Esophagus squamous epithelium (tissue), 5 donors: ENCODE data around the gene HS6ST1. TPM values are rescaled to one million over a fixed set of nuclear protein-coding genes. Genes with fewer than 3 reads are reported as not detected.
A peak's percentile ranks its signal among the peaks of the same experiment; 100 is the strongest.

ENCODE experiments used
- DNase-seq: peaks from one replicate; lab custom pipeline; 2025; lab: John Stamatoyannopoulos, UW
- H3K27ac ChIP-seq, 4 donors: fragments of 200-600 bp; sonication (generic); one replicate each; pipeline ENCODE4 v1.5.1; 2016 to 2019; ENCODE audit warnings: mild to moderate bottlenecking in 1 of 4
- H3K27me3 ChIP-seq, 4 donors: fragments of 200-600 bp; sonication (generic); 1 replicate in 3 of 4; 2 replicates in 1 of 4; pipeline versions ENCODE4 v1.5.1 to v1.6.0; 2017 to 2021; ENCODE audit warnings: antibody characterized with exemption in 1 of 4
- H3K36me3 ChIP-seq, 3 donors: fragments of 200-600 bp; sonication (generic); one replicate each; pipeline ENCODE4 v1.5.1; 2016 to 2019
- H3K4me1 ChIP-seq, 3 donors: fragments of 200-600 bp; sonication (generic); one replicate each; pipeline ENCODE4 v1.5.1; 2017 to 2019
- H3K4me3 ChIP-seq, 4 donors: fragments of 200-600 bp; sonication (generic); 1 replicate in 3 of 4; 2 replicates in 1 of 4; pipeline ENCODE4 v1.5.1; 2016 to 2019; ENCODE audit warnings: mild to moderate bottlenecking in 2 of 4, moderate library complexity in 1 of 4
- H3K9me3 ChIP-seq, 3 donors: fragments of 200-600 bp; sonication (generic); one replicate each; pipeline ENCODE4 v1.5.1; 2016 to 2019
- CTCF ChIP-seq, 6 experiments: fragments of 450-650 bp in 4 of 6; fragments of 200-600 bp in 2 of 6; sonication (generic) in 2 of 6; IDR thresholded peaks; one replicate each; pipeline ENCODE4 v1.5.1; 2016 to 2019; ENCODE audit warnings: antibody characterized with exemption in 6 of 6, mild to moderate bottlenecking in 4 of 6, moderate library complexity in 4 of 6
- POLR2A ChIP-seq, 4 donors: fragments of 450-650 bp; IDR thresholded peaks; one replicate each; pipeline ENCODE4 v1.6.1; 2017; ENCODE audit warnings: antibody characterized with exemption in 4 of 4, mild to moderate bottlenecking in 4 of 4, moderate library complexity in 3 of 4
- WGBS, 2 donors: methylation state at CpG; one replicate each; pipeline ENCODE4 v1.1.5; 2018; 5-methylcytosine and 5-hydroxymethylcytosine counted together
- intact Hi-C: fragments of 100-400 bp; cut with DNase I; formaldehyde crosslinking; loops from one replicate; pipeline ENCODE4 v1.15.0; 2022
- total RNA-seq, 4 donors: library from RNA; depleted of rRNA; stranded (reverse); fragments of >200 nt; gene quantifications; one replicate each; pipeline ENCODE4 v1.1.0, GENCODE V29; 2016
- donor health status: DM: yes; HTN: yes; CAD: no.

The HS6ST1 gene
- total RNA-seq, 4 donors from 2014 or later, result 44.7 to 73.8 (median 56.8) TPM

- Histone ChIP-seq H3K4me3 (no peak overlapping the region), H3K27ac (peak overlapping the region in 2 of 4 donors; percentile 68 to 77), H3K27me3 (no peaks in the 10 kb centered on the region), H3K36me3 (no peaks in the 10 kb centered on the region), H3K9me3 (peaks cover 0 to 12% (median 0%) of the 10 kb centered on the region in 3 donors), H3K4me1 (peaks cover 14 to 31% (median 17%) of the 10 kb centered on the region in 3 donors)
- TF ChIP-seq POLR2A (IDR thresholded peaks at IDR 0.05) (no peak), CTCF (IDR thresholded peaks at IDR 0.05) (no peak)
- no peak for DNase-seq
- intact Hi-C loops, result no loop called here
- WGBS, 2 donors, result 86 to 92% methylated on average over 3 to 13 of the region's 14 CpGs
Measured at GRCh38 chr2:128347171-128347558, 28.5 kb upstream of the HS6ST1 start.

- no peak for DNase-seq
- TF ChIP-seq CTCF (IDR thresholded peaks at IDR 0.05) (no peak), POLR2A (IDR thresholded peaks at IDR 0.05) (no peak)
- no peaks in the 10 kb centered on the region for H3K36me3 ChIP-seq
- H3K9me3 ChIP-seq, result peaks cover 0 to 5% (median 0%) of the 10 kb centered on the region in 3 donors
- no peak overlapping the region for H3K4me3 ChIP-seq
- intact Hi-C loops, result no loop called here
- H3K4me1 ChIP-seq, result peaks cover 14 to 31% (median 17%) of the 10 kb centered on the region in 3 donors
- 71 to 91% methylated on average over 4 to 29 of the region's 53 CpGs for WGBS, 2 donors
- H3K27me3 ChIP-seq, result no peaks in the 10 kb centered on the region
- peak overlapping the region in 2 of 4 donors; percentile 68 to 77 for H3K27ac ChIP-seq
Measured at GRCh38 chr2:128346291-128347170, 27.9 kb upstream of the HS6ST1 start.

GRCh38 chr2:128345436-128346165 is 26.9 kb upstream of the HS6ST1 start:
- peaks cover 0 to 5% (median 0%) of the 10 kb centered on the region in 3 donors for H3K9me3 ChIP-seq
- H3K4me3 ChIP-seq, result no peak overlapping the region
- TF ChIP-seq POLR2A (IDR thresholded peaks at IDR 0.05) (no peak), CTCF (IDR thresholded peaks at IDR 0.05) (no peak)
- 94 to 96% methylated on average over 15 to 18 of the region's 43 CpGs for WGBS, 2 donors
- intact Hi-C loops, result no loop called here
- H3K4me1 ChIP-seq, result peaks cover 14 to 31% (median 17%) of the 10 kb centered on the region in 3 donors
- no peaks in the 10 kb centered on the region for H3K27me3 ChIP-seq
- no peak for DNase-seq
- no peaks in the 10 kb centered on the region for H3K36me3 ChIP-seq
- H3K27ac ChIP-seq, result no peak overlapping the region

- intact Hi-C loops, result no loop called here
- no peak for DNase-seq
- no peaks in the 10 kb centered on the region for H3K36me3 ChIP-seq
- H3K4me1 ChIP-seq, result peaks cover 14 to 27% (median 17%) of the 10 kb centered on the region in 3 donors
- TF ChIP-seq CTCF (IDR thresholded peaks at IDR 0.05), result no peak
- TF ChIP-seq POLR2A (IDR thresholded peaks at IDR 0.05), result no peak
- H3K4me3 ChIP-seq, result no peak overlapping the region
- no peaks in the 10 kb centered on the region for H3K27me3 ChIP-seq
- no peak overlapping the region for H3K27ac ChIP-seq
- peaks cover 0 to 5% (median 0%) of the 10 kb centered on the region in 3 donors for H3K9me3 ChIP-seq
- 93 to 98% methylated on average over 3 of the region's 3 CpGs for WGBS, 2 donors
Measured at GRCh38 chr2:128344101-128344500, 25.4 kb upstream of the HS6ST1 start.
